Ectodermal cell (in vitro differentiated cells): ENCODE data around the gene ZP1.

Source experiments
- H3K27ac ChIP-seq: 2 replicates; pipeline ENCODE4 v1.7.0; 2013; ENCODE audit warnings: mild to moderate bottlenecking, low read depth, low read length; ENCODE audit not compliant: insufficient read depth, poor library complexity, severe bottlenecking
- H3K27me3 ChIP-seq: 2 replicates; pipeline ENCODE4 v1.7.0; 2013; ENCODE audit warnings: mild to moderate bottlenecking, low read length; ENCODE audit not compliant: insufficient read depth, control insufficient read depth, poor library complexity, severe bottlenecking
- H3K36me3 ChIP-seq: one replicate; pipeline ENCODE4 v1.7.0; 2013; ENCODE audit warnings: low read length; ENCODE audit not compliant: control insufficient read depth, insufficient read depth
- H3K4me1 ChIP-seq: one replicate; pipeline ENCODE4 v1.7.0; 2013; ENCODE audit warnings: low read length; ENCODE audit not compliant: control insufficient read depth, insufficient read depth
- H3K4me3 ChIP-seq: 2 replicates; pipeline ENCODE4 v1.7.0; 2013; ENCODE audit warnings: low read depth, low read length, control low read depth; ENCODE audit not compliant: insufficient read depth
- H3K9me3 ChIP-seq: 2 replicates; pipeline ENCODE4 v1.7.0; 2013; ENCODE audit warnings: mild to moderate bottlenecking, low read length, moderate library complexity; ENCODE audit not compliant: control insufficient read depth
- WGBS, 2 experiments: methylation state at CpG; one replicate each; pipeline ENCODE4 v1.1.7; 2013; ENCODE audit warnings: missing lambda C conversion rate in 2 of 2; 5-methylcytosine and 5-hydroxymethylcytosine counted together

Gene ZP1

DNA sequence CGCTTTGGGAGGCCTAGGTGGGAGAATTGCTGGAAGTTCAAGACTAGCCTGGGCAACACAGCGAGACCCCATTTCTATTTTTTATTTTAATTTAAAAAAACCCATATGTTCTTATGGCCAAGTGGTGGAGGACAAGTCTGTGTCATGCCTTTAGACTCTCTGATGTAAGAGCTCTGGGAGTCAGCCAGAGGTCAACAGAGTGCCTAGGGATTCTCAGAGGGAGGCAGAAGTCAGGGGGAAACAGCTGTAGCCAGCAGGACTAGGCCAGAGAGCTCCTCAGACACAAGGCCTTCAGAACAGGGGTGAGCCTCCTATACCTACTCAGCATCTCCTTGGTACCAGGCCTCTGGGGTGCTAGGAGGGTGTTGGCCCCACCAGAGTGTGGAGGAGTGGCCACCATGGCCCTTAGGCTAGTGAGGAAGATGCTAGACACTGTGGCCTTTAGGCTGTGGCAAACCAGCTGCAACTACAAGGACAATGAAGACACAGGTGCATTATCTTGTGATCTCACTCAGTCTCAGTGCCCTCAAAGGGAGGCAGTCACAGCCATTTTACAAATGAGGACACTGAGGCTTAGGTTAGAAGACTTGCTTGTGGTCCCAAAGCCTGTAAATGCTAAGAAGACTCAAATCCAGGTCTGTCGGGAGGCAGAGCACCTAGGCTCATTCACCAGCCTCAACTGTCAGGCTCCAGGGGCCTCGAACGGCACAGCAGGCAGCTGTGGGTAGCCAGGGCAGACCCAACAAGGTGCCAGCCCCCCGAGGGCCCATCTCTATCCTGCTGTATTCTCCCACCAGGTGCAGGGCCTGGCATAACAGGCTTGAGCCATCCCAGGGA, 5.0 kb downstream of the ZP1 start:
- H3K36me3 ChIP-seq = no peaks in the 10 kb centered on the region
- no peak overlapping the region for H3K27ac ChIP-seq
- no peak overlapping the region for H3K4me3 ChIP-seq
- 91 to 92% methylated on average over 5 to 6 of the region's 6 CpGs for WGBS, 2 experiments
- no peaks in the 10 kb centered on the region for H3K9me3 ChIP-seq
- H3K4me1 ChIP-seq = no peaks in the 10 kb centered on the region
- H3K27me3 ChIP-seq = no peaks in the 10 kb centered on the region

DNA sequence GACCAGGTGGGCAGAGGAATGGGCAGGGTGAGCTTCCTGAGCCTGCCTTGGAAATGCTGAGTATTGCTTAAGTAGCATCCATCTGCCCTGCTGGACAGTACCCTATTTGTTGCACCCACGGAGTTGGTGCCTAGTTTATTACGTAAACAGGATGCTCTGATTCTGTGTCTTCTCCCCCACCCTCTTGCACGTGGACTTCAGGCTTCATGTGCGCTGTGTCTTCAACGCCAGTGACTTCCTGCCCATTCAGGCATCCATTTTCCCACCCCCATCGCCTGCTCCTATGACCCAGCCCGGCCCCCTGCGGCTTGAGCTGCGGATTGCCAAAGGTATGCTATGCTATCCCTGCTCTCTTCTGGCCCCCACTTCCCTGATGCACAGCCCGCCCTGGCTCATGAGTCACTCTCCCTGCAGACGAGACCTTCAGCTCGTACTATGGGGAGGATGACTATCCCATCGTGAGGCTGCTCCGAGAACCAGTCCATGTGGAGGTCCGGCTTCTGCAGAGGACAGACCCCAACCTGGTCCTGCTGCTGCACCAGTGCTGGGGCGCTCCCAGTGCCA, 5.7 kb downstream of the ZP1 start:
- no peak overlapping the region for H3K4me3 ChIP-seq
- no peaks in the 10 kb centered on the region for H3K36me3 ChIP-seq
- H3K27ac ChIP-seq = no peak overlapping the region
- no peaks in the 10 kb centered on the region for H3K27me3 ChIP-seq
- no peaks in the 10 kb centered on the region for H3K4me1 ChIP-seq
- H3K9me3 ChIP-seq = no peaks in the 10 kb centered on the region
- 64 to 68% methylated on average over 16 of the region's 16 CpGs for WGBS, 2 experiments

GRCh38 chr11:60873533-60873932, 6.2 kb downstream of the ZP1 start:
- Histone ChIP-seq H3K4me3 (no peak overlapping the region), H3K27ac (no peak overlapping the region), H3K4me1 (no peaks in the 10 kb centered on the region), H3K9me3 (no peaks in the 10 kb centered on the region), H3K36me3 (no peaks in the 10 kb centered on the region), H3K27me3 (no peaks in the 10 kb centered on the region)
- 88 to 91% methylated on average over 12 of the region's 12 CpGs for WGBS, 2 experiments

GRCh38 chr11:60874421-60875365, 7.4 kb downstream of the ZP1 start:
- Histone ChIP-seq H3K36me3 (peaks cover 3% of the 10 kb centered on the region), H3K4me3 (no peak overlapping the region), H3K27me3 (no peaks in the 10 kb centered on the region), H3K27ac (no peak overlapping the region), H3K4me1 (no peaks in the 10 kb centered on the region), H3K9me3 (no peaks in the 10 kb centered on the region)
- WGBS, 2 experiments = 90 to 92% methylated on average over 13 of the region's 13 CpGs

DNA sequence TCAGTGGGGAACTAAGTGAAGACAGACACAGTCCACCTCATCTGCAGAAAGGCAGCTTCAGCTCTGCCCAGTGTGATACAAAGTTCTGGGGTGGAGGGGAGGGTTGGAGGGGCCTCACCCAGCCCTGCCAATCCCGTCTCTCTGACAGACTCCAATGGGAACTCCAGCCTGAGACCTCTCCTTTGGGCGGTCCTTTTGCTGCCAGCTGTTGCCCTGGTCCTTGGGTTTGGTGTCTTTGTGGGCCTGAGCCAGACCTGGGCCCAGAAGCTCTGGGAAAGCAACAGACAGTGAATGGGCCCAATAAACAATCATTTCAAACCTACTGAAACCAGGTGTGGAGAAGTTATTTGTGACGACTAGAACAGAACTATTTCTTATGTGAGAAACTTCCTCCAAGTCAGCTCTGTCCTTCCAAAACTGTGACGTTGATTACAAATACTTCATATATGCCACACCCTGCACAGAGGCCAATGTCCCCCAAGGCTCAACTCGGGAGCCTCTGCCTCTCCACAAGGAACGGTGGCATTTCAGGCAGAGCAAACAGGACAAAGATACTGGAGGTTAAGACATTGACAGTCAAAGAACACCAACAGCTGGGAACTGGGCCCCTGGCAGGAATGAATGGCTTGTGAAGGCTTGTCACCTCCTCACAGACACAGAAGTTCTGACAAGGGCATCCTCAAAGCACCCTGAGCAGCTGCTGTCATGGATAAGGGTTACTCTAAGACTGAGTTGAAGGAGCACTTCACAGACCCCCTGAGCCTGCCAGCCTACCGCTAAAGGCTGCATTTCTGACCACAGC, 8.2 kb downstream of the ZP1 start:
- WGBS, 2 experiments = 92 to 94% methylated on average over 7 of the region's 7 CpGs
- Histone ChIP-seq H3K27me3 (no peaks in the 10 kb centered on the region), H3K4me1 (no peaks in the 10 kb centered on the region), H3K9me3 (no peaks in the 10 kb centered on the region), H3K36me3 (peaks cover 3% of the 10 kb centered on the region), H3K27ac (no peak overlapping the region), H3K4me3 (no peak overlapping the region)

- Histone ChIP-seq H3K9me3 (no peaks in the 10 kb centered on the region), H3K27ac (no peak overlapping the region), H3K4me1 (no peaks in the 10 kb centered on the region), H3K27me3 (no peaks in the 10 kb centered on the region), H3K4me3 (no peak overlapping the region), H3K36me3 (peaks cover 3% of the 10 kb centered on the region)
- WGBS, 2 experiments = 91 to 98% methylated on average over 2 of the region's 2 CpGs
These were observed 8.8 kb downstream of the ZP1 start for GRCh38 chr11:60876168-60876485.

GRCh38 chr11:60878245-60879101, 11.1 kb downstream of the ZP1 start:
- Histone ChIP-seq H3K36me3 (peaks cover 3% of the 10 kb centered on the region), H3K27ac (no peak overlapping the region), H3K27me3 (no peaks in the 10 kb centered on the region), H3K4me3 (no peak overlapping the region), H3K4me1 (no peaks in the 10 kb centered on the region), H3K9me3 (no peaks in the 10 kb centered on the region)
- WGBS, 2 experiments = 87 to 91% methylated on average over 5 of the region's 5 CpGs

DNA sequence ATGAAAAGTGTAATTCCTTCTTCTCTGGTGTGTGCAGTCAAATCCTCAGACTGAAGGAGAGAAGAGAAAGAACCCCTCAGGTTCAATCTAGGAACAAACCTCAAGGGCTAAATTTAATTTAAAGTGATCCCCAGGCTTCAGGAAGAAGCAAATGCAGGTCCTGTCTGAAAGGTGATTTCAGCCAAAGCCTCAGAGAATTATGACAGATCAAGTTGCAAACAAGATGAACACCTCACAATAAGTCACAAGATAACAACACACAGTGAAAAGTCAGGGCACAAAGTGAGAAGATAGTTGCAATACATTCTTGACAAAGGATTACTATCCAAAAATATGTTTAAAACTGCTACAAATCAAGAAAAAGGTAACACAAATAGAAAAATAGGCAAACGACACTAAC, 11.8 kb downstream of the ZP1 start:
- Histone ChIP-seq H3K4me3 (no peak overlapping the region), H3K27ac (no peak overlapping the region), H3K4me1 (no peaks in the 10 kb centered on the region), H3K27me3 (no peaks in the 10 kb centered on the region), H3K36me3 (peaks cover 3% of the 10 kb centered on the region), H3K9me3 (no peaks in the 10 kb centered on the region)
- 86 to 88% methylated on average over 1 of the region's 1 CpG for WGBS, 2 experiments

- peaks cover 3% of the 10 kb centered on the region for H3K36me3 ChIP-seq
- no peak overlapping the region for H3K27ac ChIP-seq
- no peaks in the 10 kb centered on the region for H3K9me3 ChIP-seq
- no peaks in the 10 kb centered on the region for H3K4me1 ChIP-seq
- no peak overlapping the region for H3K4me3 ChIP-seq
- 88 to 90% methylated on average over 4 of the region's 5 CpGs for WGBS, 2 experiments
- H3K27me3 ChIP-seq = no peaks in the 10 kb centered on the region
These were observed 12.7 kb downstream of the ZP1 start for GRCh38 chr11:60879971-60880588.
